ENCODE measurements around the gene TMEM178B.
"Not testable (repeated sequence)": the region's sequence is repeated elsewhere in the genome, so short reads cannot be mapped to it uniquely, and the experiment has no call there.

The TMEM178B gene

GRCh38 chr7:141397236-141398163 is 323.6 kb downstream of the TMEM178B start:
- Histone ChIP-seq H3K4me3 (ENCODE audit: low read depth in 1 of 2, low read length in 1 of 2) (no peak overlapping the region), H3K27ac (no peak overlapping the region), H3K27me3 (no peaks in the 10 kb centered on the region), H3K36me3 (no peaks in the 10 kb centered on the region), H3K4me1 (ENCODE audit: control insufficient read depth in 1 of 2, insufficient read depth in 1 of 2, low read depth in 1 of 2, low read length in 1 of 2) (no peaks in the 10 kb centered on the region), H3K9me3 (no peaks in the 10 kb centered on the region)
- no peak for TF ChIP-seq CTCF (IDR thresholded peaks at IDR 0.05)

- no peaks in the 10 kb centered on the region for H3K36me3 ChIP-seq
- no peak overlapping the region for H3K4me3 ChIP-seq (ENCODE audit: low read depth in 1 of 2, low read length in 1 of 2)
- no peaks in the 10 kb centered on the region for H3K4me1 ChIP-seq (ENCODE audit: control insufficient read depth in 1 of 2, insufficient read depth in 1 of 2, low read depth in 1 of 2, low read length in 1 of 2)
- H3K27ac ChIP-seq = no peak overlapping the region
- no peaks in the 10 kb centered on the region for H3K27me3 ChIP-seq
- TF ChIP-seq CTCF (IDR thresholded peaks at IDR 0.05) = no peak
- H3K9me3 ChIP-seq = no peaks in the 10 kb centered on the region
Observed at GRCh38 chr7:141400356-141400755, 326.5 kb downstream of the TMEM178B start.

- TF ChIP-seq CTCF (IDR thresholded peaks at IDR 0.05) = no peak
- Histone ChIP-seq H3K4me3 (ENCODE audit: low read depth in 1 of 2, low read length in 1 of 2) (no peak overlapping the region), H3K9me3 (no peaks in the 10 kb centered on the region), H3K27ac (no peak overlapping the region), H3K4me1 (ENCODE audit: control insufficient read depth in 1 of 2, insufficient read depth in 1 of 2, low read depth in 1 of 2, low read length in 1 of 2) (no peaks in the 10 kb centered on the region), H3K27me3 (no peaks in the 10 kb centered on the region), H3K36me3 (no peaks in the 10 kb centered on the region)
Observed at GRCh38 chr7:141402277-141402996, 328.6 kb downstream of the TMEM178B start.

- H3K4me1 ChIP-seq (ENCODE audit: control insufficient read depth in 1 of 2, insufficient read depth in 1 of 2, low read depth in 1 of 2, low read length in 1 of 2); H3K27me3 ChIP-seq; H3K9me3 ChIP-seq; H3K36me3 ChIP-seq; H3K27ac ChIP-seq; H3K4me3 ChIP-seq (ENCODE audit: low read depth in 1 of 2, low read length in 1 of 2): not testable (repeated sequence)
Observed at GRCh38 chr7:141403846-141404245, 330.0 kb downstream of the TMEM178B start.

GRCh38 chr7:141406347-141406746 is 332.5 kb downstream of the TMEM178B start:
- Histone ChIP-seq H3K4me3 (ENCODE audit: low read depth in 1 of 2, low read length in 1 of 2) (no peak overlapping the region), H3K9me3 (no peaks in the 10 kb centered on the region)
- TF ChIP-seq CTCF (IDR thresholded peaks at IDR 0.05) = no peak

GRCh38 chr7:141407893-141408292 is 334.0 kb downstream of the TMEM178B start:
- Histone ChIP-seq H3K4me3 (ENCODE audit: low read depth in 1 of 2, low read length in 1 of 2) (no peak overlapping the region), H3K27me3 (peaks cover 12% of the 10 kb centered on the region), H3K9me3 (no peaks in the 10 kb centered on the region), H3K4me1 (ENCODE audit: control insufficient read depth in 1 of 2, insufficient read depth in 1 of 2, low read depth in 1 of 2, low read length in 1 of 2) (no peaks in the 10 kb centered on the region), H3K27ac (no peak overlapping the region), H3K36me3 (no peaks in the 10 kb centered on the region)
- TF ChIP-seq CTCF (IDR thresholded peaks at IDR 0.05) = no peak

More at GRCh38 chr7:141406347-141406746, 332.5 kb downstream of the TMEM178B start:
- H3K27me3 ChIP-seq = peaks cover 12% of the 10 kb centered on the region
- H3K36me3 ChIP-seq = no peaks in the 10 kb centered on the region
- H3K27ac ChIP-seq = no peak overlapping the region
- H3K4me1 ChIP-seq (ENCODE audit: control insufficient read depth in 1 of 2, insufficient read depth in 1 of 2, low read depth in 1 of 2, low read length in 1 of 2) = no peaks in the 10 kb centered on the region

Measured in neutrophil (primary cell).